HL-60 (cell line): ENCODE data around the gene FAM20A.

Experiments used
- DNase-seq, 2 experiments: peaks; one replicate each; pipeline ENCODE4 v3.0.0-alpha.2; 2010 to 2020; ENCODE audit warnings: low read depth in 1 of 2, low spot score in 1 of 2
- H3K27ac ChIP-seq: fragments of 250-450 bp; sonication (Bioruptor Pico); replicated peaks from 2 replicates; pipeline ENCODE4 v1.5.1; 2020; ENCODE audit warnings: mild to moderate bottlenecking, moderate library complexity
- H3K27me3 ChIP-seq: fragments of 250-450 bp; sonication (Bioruptor Pico); 2 replicates; pipeline ENCODE4 v1.5.1; 2021; ENCODE audit warnings: mild to moderate bottlenecking, moderate library complexity; ENCODE audit not compliant: insufficient read depth, poor library complexity, severe bottlenecking
- H3K4me3 ChIP-seq: replicated peaks from 2 replicates; pipeline ENCODE4 v1.5.1; 2011; ENCODE audit warnings: mild to moderate bottlenecking, control low read depth, low read length; ENCODE audit not compliant: insufficient read depth
- GABPA ChIP-seq: IDR thresholded peaks from 2 replicates; pipeline ENCODE4 v1.6.1; 2012; ENCODE audit warnings: low read depth
- POLR2AphosphoS5 ChIP-seq: IDR thresholded peaks from 2 replicates; pipeline ENCODE4 v1.6.1; 2012; ENCODE audit warnings: low read depth
- SPI1 ChIP-seq: IDR thresholded peaks from 2 replicates; pipeline ENCODE4 v1.6.1; 2012; ENCODE audit warnings: low read depth, mild to moderate bottlenecking, borderline replicate concordance
- TF ChIP-seq, protein P1 (sequence below): IDR thresholded peaks from 2 replicates; pipeline ENCODE4 v1.6.1; 2012; ENCODE audit warnings: low read depth; ENCODE audit not compliant: insufficient replicate concordance
- TF ChIP-seq, protein P2 (sequence below): IDR thresholded peaks from one replicate; pipeline ENCODE4 v1.5.1; 2011; ENCODE audit warnings: low read length, control low read depth, inconsistent platforms; ENCODE audit not compliant: insufficient read depth

Gene FAM20A

DNA sequence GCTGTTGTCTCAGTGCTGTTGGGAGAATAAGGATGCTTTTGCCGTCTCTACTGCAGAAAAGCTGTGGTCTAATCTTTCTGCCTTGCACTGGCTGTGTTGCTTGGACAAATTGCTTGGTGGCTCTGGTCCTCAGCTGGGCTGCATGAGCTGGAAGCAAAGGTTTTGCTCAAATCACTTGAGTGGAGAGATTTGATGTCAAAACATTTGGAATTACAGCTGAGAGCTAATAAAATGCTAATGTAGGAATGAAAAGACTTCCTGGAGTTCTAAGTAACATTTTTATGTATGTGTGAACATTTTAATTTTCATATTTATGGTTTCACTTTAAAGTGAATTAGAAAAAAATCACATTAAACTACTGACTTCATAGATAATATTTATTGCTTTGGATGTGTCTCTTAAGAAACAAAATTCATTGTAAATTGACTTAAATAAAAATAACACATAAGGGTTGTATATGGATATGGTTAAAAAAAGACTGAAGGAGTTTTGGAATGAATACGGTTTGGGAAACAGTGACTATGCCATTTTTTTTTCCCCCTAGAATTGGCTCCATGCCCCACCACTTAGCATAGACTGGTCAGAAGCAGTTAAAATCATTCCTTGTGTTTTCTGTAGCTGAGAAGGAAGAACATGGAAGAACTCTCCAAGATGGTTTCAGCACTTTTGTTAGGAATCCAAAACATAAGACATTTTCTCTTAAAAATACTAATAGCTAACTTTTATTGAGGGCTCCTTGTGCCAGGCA is 39.2 kb upstream of the FAM20A start:
- TF ChIP-seq, protein P1, sequence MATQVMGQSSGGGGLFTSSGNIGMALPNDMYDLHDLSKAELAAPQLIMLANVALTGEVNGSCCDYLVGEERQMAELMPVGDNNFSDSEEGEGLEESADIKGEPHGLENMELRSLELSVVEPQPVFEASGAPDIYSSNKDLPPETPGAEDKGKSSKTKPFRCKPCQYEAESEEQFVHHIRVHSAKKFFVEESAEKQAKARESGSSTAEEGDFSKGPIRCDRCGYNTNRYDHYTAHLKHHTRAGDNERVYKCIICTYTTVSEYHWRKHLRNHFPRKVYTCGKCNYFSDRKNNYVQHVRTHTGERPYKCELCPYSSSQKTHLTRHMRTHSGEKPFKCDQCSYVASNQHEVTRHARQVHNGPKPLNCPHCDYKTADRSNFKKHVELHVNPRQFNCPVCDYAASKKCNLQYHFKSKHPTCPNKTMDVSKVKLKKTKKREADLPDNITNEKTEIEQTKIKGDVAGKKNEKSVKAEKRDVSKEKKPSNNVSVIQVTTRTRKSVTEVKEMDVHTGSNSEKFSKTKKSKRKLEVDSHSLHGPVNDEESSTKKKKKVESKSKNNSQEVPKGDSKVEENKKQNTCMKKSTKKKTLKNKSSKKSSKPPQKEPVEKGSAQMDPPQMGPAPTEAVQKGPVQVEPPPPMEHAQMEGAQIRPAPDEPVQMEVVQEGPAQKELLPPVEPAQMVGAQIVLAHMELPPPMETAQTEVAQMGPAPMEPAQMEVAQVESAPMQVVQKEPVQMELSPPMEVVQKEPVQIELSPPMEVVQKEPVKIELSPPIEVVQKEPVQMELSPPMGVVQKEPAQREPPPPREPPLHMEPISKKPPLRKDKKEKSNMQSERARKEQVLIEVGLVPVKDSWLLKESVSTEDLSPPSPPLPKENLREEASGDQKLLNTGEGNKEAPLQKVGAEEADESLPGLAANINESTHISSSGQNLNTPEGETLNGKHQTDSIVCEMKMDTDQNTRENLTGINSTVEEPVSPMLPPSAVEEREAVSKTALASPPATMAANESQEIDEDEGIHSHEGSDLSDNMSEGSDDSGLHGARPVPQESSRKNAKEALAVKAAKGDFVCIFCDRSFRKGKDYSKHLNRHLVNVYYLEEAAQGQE, result no peak
- TF ChIP-seq SPI1 (no peak), GABPA (no peak)
- TF ChIP-seq, protein P2, sequence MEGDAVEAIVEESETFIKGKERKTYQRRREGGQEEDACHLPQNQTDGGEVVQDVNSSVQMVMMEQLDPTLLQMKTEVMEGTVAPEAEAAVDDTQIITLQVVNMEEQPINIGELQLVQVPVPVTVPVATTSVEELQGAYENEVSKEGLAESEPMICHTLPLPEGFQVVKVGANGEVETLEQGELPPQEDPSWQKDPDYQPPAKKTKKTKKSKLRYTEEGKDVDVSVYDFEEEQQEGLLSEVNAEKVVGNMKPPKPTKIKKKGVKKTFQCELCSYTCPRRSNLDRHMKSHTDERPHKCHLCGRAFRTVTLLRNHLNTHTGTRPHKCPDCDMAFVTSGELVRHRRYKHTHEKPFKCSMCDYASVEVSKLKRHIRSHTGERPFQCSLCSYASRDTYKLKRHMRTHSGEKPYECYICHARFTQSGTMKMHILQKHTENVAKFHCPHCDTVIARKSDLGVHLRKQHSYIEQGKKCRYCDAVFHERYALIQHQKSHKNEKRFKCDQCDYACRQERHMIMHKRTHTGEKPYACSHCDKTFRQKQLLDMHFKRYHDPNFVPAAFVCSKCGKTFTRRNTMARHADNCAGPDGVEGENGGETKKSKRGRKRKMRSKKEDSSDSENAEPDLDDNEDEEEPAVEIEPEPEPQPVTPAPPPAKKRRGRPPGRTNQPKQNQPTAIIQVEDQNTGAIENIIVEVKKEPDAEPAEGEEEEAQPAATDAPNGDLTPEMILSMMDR, result no peak
- Histone ChIP-seq H3K27ac (no peak overlapping the region), H3K4me3 (no peak overlapping the region), H3K27me3 (no peaks in the 10 kb centered on the region)
- no peak for DNase-seq

DNA sequence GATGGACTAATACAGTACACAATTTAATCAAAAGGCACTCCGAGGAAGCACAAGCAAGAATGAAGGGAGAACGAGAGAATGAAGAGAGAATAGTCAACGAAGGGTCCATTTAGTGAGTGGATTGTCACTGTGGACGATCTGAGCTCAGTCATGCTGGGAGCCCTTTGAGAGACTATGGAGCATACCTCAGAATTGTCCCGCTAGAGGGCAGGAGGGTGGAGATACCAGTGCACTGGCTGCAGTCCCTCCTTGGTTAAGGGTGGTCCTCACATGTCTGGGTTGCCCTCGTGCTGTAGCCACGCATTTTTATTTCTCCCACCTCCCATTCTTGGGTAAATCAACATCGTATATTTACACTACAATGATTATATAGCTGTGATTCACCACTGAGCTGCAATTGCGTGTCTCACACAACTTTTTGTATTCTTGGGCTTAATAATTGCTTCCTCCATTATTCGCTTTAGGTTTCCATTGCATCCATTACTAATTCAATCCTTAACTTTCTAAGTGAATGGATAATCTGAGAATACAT is 33.2 kb upstream of the FAM20A start:
- Histone ChIP-seq H3K4me3 (no peak overlapping the region), H3K27ac (no peak overlapping the region), H3K27me3 (no peaks in the 10 kb centered on the region)
- TF ChIP-seq POLR2AphosphoS5 (no peak), GABPA (no peak), SPI1 (no peak)
- TF ChIP-seq, protein P2, result no peak
- TF ChIP-seq, protein P1, result no peak
- DNase-seq, result no peak

DNA sequence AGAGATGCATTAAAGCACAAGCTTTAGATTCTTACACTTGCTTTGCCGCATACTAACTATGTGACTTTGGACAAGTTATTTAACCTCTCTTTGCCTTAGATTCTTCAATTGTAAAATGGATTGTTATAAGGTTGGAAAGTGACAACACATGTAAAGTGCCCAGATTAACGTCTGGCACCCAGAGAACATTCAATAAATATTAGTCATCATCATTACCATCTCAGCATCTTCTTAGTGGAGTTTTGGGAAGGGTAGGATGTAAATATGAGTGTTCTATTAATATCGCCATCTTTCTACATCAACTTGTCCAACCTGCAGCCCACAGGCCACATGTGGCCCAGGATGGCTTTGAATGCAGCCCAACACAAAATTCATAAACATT is 27.4 kb upstream of the FAM20A start:
- no peak overlapping the region for H3K27ac ChIP-seq
- DNase-seq, result no peak
- H3K4me3 ChIP-seq, result no peak overlapping the region
- TF ChIP-seq, protein P1, result no peak
- TF ChIP-seq, protein P2, result no peak
- TF ChIP-seq SPI1 (no peak), POLR2AphosphoS5 (no peak), GABPA (no peak)
- no peaks in the 10 kb centered on the region for H3K27me3 ChIP-seq
